DMS153 treated with DMSO at 0.1 percent for 48 hours (cell line): ENCODE results near the gene LZTS2.

Experiments used
- DNase-seq: peaks from one replicate; lab custom pipeline; 2025; ENCODE audit not compliant: unreplicated experiment; lab: John Stamatoyannopoulos, UW

The LZTS2 gene

DNA sequence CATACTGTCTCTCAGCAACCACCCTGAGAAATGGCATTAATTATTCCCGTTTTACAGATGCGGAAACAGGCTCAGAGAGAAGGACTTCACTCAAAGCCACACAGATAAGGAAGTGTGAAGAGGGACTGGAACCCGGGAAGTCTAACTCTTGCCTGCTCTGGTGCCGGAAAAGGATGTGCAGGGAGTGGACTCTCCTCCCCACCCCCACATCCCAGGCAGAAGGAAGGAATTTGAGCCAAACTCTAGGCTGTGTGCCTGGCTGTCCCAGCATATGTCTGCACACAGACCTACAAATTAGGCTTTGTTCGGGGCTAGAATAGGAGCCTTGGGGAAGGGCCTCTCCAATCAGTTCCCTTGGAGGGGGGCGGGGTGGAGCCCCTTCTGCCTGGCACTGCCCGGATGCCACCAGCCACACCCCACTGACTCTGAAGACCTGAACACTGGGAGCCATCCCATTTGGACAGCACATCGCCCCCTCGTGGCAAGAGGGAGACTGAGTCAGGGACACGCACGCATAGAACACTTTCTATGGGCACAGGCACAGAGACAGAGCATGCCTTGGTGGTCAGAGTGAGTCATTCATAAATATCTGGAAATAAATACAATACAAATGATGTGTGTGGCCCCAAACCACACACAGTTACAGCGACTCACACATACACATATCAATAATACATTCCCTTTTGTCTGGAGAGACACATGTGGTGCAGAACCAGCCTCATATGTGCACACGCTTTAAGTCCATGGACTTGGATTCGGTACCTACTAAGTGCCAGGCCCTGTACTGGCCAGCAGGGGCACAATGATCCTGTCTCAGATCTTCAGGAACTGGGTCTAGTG, 13.1 kb downstream of the LZTS2 start:
- peak; percentile 77 for DNase-seq

GRCh38 chr10:101013365-101013825, 13.8 kb downstream of the LZTS2 start:
- no peak for DNase-seq

- peak; percentile 45 for DNase-seq
These were observed 14.7 kb downstream of the LZTS2 start for GRCh38 chr10:101014230-101014884.

DNA sequence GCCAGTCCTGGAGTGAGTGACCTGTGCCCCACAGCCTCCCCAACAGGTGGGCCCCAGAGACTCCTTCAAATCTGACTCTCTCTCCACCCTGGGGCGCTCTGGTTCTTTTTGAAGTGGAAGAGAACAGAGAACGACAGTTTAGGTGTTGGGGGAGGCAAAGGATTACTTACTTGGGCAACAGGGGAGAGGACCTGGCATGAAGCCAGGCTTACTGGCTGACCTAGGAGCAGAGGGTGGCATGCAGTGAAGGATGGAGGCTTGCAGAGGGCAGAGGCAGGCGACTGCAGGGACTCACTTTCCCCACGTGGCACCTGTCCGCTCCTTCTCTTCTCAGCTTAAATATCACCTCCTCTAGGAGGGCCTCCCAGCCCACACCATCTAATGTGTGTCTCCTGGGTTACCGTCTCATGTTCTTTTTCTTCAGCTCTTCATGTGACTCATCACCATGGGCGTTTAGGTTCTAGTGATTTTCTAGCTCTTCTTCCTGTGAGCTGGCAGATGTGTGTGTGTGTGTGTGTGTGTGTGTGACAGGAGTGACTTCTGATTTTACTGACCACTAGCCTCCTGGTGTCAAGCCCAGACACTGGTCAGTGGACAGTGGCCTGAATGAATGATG, 15.5 kb downstream of the LZTS2 start:
- no peak for DNase-seq

GRCh38 chr10:101015582-101015973, 16.0 kb downstream of the LZTS2 start:
- no peak for DNase-seq

DNA sequence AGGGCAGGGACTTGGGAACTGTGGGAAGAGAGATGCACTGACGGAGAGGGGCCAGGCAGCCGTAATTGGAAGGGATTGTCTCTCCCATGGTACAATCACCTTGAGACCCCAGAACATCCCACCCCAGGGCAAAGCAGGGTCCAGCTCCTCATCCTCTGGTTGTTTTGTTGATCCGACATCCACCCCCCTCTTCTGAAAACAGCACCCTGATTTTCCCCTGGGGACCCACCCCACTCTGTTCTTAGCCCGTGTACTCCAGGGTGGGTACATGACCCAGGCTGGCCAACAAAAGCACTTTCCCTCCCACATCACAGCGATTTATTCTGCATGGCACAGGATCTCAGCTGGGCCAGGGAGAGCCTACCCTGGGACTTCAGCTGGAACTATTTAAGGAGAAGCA, 17.2 kb downstream of the LZTS2 start:
- DNase-seq = no peak

DNA sequence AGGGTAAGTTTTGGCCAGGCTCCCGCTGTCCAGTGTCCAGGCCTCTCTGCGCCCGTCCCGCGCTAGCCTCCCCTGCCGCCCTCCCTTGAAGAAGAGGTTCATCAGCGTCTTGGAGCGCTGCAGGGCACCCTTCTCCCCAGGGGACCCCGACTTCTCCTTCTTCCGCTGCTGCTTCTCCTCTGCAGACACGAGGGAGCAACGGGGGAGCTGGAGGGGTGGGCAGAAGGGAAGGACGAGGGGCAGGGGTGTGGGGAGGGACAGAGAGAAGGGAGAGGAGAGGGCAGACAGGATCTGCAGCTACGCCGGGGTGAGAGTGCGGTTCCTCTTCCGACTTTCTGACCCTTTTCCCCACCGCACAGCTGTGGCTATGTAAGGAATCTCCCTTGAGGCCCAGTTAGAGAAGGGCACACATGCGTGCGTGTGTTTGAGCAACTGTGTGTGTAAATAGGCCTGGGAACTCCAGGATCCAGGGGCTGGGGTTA, 18.6 kb downstream of the LZTS2 start:
- no peak for DNase-seq

DNA sequence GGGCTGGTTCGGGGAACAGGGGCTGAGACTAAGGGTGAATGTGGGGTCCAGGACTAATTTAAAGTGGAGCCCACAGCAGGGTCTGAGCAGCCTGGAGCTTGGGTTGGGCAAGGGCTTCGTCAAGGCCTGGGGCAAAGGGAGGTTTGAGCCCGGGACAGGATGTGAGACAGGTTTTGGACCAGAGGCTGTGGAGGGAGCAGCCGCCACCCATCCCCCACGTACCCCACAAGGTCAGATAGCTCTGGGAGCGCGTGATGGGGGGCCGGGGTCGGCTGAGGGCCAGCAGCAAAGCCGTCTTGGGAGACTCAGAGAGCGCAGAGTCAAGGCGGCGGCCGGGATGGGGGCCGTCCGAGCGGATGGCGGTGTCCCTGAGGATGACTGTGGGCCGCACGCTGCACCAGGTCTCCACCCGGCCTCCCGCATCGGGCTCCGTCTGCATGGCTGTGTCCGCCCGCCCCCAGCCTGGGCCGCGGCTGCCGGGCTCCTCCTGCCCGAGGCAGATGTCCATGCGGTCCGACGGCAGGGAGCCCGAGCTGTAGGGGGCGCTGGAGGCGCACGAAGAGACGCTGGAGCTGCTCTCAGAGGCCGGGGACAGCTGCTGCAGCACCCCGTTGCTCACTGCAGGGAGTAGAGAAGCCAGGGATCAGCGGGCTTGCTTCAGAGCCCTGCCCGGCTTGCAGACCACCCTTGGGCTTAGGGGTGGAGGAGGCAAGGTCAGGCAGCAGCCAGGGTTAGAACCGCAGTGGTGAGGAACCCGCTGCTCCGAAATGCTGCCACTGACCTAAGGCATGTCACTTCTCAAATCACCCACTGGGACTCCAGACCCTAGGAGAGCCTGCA, 19.2 kb downstream of the LZTS2 start:
- DNase-seq = peak; percentile 24

DNA sequence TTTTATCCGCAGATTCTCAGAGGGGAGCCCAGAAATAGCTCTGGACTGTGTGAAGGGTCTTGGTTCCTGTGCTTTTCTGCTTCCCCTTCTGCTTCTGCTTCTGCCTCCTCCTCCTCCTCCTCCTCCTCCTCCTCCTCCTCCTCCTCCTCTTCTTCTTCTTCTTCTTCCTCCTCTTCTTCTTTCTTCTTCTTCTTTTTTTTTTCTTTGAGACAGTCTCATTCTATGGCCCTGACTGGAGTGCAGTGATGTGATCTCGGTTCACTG, 19.8 kb downstream of the LZTS2 start:
- no peak for DNase-seq

GRCh38 chr10:101020427-101021075, 20.9 kb downstream of the LZTS2 start:
- no peak for DNase-seq

DNA sequence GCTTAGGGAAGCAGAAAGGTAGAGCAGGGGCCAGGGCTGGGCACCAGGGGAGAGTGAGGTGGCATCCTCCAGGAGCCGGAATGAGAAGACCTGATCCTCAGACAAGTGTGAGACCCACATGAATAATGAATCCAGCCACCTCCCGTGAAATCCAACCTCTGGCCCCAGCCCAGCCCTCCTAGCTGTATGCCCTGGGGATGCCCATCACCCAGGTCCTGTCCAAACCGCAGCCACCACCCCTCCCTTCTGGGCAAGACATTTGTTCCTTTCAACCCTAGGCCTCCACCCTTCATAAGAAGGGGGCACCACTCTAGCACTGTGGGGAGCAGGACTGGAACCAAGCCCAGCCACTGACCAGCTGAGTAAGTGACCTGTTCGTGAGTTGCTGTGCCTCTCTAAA, 21.6 kb downstream of the LZTS2 start:
- no peak for DNase-seq

DNA sequence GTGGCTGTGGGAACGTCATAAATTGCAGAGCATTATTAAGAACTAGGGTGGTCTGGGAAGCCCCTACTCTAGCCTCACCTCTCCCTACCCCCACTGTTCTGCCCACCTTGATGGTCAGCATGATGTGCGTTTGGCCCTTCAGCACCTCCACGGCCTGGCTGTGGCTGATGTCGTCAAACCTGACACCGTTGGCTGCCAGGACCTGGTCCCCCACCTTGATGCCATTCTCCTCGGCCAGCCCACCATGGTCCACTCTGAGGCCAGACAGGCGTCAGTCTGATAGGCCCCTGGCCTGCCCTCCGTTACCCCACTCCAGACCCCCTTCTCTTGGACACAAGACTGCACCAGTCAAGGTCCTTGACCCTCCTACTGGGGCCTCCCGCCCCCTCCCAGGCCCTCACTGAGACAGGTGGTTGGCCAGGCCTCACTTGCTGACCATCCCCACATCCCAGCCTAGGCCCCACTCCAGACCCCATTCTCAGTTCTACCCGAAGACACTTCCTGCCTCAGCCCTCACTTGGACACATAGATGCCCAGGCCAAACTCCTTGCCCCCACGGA, 22.2 kb downstream of the LZTS2 start:
- DNase-seq = no peak

- DNase-seq = no peak
These were observed 23.5 kb downstream of the LZTS2 start for GRCh38 chr10:101022967-101023705.

- DNase-seq = no peak
These were observed 27.6 kb downstream of the LZTS2 start for GRCh38 chr10:101027106-101027720.

DNA sequence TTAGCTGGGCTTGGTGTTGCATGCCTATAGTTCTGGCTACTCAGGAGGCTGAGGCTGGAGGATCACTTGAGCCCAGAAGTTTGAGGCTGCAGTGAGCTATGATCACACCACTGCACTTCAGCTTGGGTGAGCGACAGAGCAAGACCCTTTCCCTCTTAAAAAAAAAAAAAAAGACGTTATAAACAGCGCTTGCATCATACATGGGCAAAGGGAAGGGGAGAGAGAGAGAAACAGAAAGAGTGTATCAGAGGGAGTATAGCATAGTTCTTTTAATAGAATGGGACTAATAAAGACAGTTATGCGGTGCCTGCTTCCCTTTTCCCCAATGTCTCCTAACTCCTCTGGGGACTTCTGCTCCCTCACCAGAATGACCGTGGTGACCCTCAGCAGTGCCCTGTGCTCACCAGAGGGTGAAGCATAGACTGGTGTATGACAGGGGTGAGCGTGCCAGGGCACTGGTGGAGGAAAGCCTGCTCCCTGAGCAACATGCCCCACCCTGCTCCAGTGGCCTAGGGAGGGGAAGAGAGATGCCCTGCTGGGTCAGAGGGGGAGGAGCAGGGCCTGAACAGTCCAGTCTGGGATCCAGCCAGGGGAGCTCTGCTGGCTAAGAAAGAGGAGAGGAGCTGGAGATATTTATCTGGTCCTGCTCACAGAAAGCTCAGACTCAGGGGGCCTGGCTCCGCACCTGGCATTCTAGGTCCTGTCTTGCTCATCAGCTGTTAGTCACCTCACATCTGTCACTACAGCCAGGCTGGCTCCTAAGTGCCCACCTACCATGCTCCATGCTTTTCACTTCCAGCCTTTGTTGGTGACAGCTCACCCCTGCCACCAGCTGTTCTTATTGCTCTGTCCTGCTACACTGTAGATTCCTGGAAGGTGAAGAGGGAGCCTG, 29.1 kb downstream of the LZTS2 start:
- no peak for DNase-seq

GRCh38 chr10:101029520-101030295, 30.1 kb downstream of the LZTS2 start:
- no peak for DNase-seq

DNA sequence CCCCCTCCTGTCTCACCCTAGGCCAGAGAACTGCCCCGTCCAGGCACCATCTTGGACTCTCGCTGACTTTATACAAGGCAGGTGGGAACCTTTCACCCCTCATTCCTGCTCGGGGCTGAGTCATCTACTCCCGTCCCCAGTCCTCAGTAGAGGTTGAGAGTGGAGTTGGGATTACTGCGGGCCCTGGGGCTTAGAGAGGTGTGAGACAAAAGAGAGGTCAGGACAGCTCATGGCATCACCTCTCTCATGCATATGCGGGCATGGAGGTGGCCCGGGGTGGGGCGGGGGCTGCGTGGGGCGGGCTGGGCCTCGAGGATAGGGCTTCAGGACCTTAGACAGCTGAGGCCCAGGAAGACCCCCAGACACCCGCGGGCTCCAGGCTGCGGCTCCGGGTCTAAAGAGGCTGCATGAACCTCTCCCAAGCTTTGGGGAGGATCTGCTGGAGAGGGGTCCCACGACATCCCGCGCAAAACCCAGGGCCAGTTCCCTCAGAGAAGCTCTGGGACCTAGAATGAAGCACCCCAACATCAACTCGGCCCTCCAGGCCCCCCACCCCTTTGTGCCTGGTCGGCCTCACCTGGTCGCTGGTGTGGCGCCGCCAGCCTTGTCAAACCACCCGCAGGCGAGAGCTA, 31.0 kb downstream of the LZTS2 start:
- DNase-seq = no peak
